Body of pancreas (tissue), 4 donors: Measurements from ENCODE around the gene ALDH1A2.

Experiments used
- CTCF ChIP-seq, 7 experiments: fragments of 450-650 bp in 4 of 7; fragments of 200-600 bp in 3 of 7; sonication (generic) in 3 of 7; IDR thresholded peaks; one replicate each; pipeline ENCODE4 v1.5.1; 2016 to 2019; ENCODE audit warnings: antibody characterized with exemption in 7 of 7
- POLR2A ChIP-seq, 3 donors: fragments of 450-650 bp; IDR thresholded peaks; one replicate each; pipeline ENCODE4 v1.6.1; 2016; ENCODE audit warnings: antibody characterized with exemption in 3 of 3, mild to moderate bottlenecking in 2 of 3

GRCh38 chr15:57932348-57932747 is 133.2 kb downstream of the ALDH1A2 start:
- TF ChIP-seq CTCF (IDR thresholded peaks at IDR 0.05) (no peak), POLR2A (IDR thresholded peaks at IDR 0.05) (no peak)
